NCI-H510A treated with DMSO at 0.1 percent for 48 hours (cell line): ENCODE measurements around the gene BCDIN3D.

ENCODE experiments used
- DNase-seq: peaks from one replicate; lab custom pipeline; 2025; lab: John Stamatoyannopoulos, UW

The BCDIN3D gene

DNA sequence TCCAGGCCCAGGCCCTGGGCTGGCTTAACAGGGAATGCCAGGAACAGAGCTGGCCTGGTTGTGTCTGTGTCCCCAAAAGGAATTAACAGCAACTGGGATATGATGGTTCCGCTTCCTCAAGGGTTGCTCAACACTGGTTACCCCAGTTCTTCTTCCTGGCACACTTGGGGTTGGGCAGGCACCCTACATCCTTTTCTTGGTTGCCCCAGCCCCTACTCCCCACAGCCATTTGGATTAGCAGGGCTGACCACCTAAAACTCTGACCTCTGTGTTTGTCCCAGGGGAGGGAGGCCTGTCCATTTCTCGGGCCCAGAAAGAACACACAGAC, 45.5 kb downstream of the BCDIN3D start:
- no peak for DNase-seq

DNA sequence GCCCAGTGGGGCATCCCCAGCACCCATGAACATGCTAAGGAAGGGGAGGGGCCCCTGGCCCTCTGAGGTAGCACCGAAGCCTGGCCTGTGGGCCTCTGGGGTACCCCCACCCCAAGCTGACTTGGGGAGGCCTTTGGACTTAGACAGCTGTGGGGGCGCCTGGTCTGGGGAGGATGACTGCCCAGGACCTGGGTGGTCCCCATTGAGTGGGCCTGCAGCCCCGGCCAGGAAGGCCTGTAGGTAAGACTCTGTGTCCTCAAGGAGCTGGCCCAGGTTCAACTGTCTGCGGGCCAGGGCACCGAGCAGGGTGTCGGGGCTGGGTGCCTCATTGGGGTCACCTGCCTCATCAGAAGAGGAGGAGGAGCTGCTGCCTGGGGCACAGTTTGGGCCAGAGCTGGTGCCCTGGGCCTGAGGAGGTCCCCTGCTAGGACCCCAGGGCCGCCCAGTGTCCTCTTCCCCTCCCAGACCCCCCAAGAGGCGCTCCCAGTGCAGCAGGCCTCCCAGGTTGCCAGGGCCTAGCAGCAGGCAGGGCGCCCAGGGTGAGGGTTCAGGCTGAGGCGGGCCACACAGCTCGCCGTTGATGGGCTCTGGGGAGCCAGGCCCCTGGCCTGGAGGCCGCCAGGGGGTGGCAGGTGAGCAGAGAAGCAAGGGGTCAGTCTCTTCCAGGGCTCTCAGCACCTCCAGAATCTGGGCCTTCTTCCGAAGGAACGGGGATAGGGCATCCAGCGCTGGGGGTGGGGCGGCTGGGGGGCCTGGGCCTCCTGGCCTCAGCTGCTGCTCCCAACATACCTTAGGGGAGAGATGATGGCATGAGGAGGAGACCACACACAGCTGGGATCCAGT, 46.1 kb downstream of the BCDIN3D start:
- DNase-seq = no peak

DNA sequence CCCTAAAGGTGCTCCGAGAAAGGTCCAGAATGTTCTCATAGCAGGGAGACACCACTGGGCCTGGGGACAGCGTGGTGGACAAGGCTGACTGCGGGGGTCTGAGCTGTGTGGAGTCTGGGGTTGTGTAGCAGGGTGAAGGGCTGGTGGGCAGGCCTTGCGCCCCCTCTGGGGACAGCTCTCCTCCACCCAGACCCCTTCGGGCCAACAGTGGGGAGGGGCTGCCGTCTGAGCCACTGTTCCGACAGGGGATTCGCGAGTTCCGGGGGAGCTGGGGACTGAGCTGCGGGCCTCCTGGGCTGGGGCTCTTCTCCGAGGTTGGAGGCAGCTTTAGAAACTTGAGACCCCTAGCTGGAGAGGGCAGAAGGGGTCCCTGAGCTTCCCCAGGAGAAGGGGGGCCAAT, 46.8 kb downstream of the BCDIN3D start:
- DNase-seq = no peak

DNA sequence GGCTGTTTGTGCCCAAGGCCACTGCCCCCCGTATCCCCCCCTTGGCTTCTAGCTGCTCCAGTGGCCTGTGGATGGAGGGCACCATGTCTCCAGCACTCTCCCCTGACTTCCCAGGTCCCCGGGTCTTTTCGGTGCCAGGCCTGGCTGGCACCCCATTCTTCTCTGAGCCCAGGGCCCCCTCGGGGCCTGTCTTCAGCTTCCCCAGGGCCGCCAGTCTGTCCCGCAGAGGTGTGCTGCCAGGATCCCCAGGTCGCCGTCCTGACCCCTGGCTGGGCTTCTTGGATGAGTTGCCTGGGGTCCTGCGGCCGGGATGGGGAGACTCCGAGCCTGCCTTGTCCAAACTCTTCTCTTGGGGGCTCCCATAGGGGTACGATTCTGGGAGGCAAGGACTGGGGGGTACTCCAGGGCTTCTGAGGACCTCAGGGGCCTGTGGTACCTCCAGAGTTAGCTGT, 47.2 kb downstream of the BCDIN3D start:
- DNase-seq = no peak

DNA sequence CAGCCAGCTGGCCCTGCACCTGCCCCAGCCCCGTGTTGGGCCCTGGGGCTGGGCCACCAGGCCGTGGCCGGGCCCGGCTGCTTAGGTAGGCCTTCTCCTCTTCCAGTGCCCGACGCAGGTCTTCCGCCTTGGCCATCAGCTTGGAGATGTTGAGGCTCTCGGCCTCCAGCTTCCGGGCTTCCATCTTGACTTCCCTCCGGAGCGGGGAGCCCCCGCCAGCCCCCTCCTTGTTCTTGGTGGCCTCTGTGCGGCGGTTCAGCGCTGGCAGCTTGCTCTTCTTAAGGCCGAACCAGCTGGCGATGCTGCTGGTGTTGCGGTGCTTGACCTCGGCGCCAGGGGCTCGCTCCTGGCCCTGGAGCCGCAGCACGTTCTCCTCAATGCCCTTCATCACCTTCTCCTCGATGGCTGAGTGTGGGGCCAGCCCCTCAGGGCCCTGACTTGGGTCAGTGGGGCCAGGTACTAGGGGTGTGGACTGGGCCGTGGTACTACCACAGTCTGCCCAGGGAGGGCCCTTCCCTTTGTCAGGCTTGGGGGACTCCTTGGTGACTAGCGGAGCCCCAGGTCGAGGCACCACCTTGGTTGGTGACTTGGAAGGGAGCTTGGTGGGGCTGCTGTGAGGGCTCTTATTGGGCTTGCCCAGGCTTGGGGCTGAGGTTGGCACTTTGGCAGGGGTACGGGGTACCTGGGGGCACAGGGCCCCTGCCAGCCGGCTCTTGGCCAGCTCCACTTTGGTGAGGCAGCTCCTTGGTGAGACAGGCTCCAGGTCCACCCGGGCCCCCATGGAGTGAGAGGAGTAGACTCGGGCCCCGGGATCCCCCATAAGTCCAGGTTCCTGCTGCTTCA, 47.9 kb downstream of the BCDIN3D start:
- no peak for DNase-seq

DNA sequence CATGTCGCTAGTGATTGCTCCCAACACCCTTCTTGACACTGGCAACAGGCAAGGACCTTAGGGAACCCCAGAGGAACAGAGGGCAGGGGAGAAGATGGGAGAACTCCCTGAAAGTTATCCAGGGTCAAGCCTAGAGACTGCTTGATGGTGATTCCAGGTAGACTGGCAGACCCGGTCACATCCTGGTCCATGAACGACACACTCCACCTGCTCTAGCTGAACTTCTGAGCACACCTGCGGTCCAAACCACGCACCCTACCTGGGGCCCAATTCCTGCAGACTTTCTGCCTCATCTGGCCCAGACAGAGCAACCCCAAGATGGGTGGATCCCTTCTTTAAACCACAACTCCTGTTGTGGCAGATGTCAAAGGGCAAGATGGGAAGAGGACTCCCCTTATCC, 48.9 kb downstream of the BCDIN3D start:
- DNase-seq = no peak

DNA sequence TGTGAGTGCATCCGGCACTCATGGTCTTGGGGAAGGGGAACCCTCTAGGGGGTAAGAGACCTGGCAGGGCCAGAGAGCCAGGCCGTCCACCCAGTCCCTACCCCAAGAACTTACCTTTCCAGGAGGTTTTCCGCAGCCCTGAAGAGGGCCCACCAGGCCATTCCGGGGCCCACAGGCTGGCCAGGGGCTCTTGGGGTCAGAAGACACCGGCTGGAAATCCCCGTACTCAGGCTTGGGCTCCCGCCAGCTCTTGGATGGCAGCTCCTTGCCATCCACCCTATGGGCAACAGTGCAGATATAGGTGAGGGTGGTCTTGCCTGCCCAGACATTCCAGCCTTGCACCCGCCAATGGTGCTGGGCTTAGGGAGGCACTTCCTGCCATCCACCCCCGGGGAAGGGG, 49.3 kb downstream of the BCDIN3D start:
- DNase-seq = no peak

DNA sequence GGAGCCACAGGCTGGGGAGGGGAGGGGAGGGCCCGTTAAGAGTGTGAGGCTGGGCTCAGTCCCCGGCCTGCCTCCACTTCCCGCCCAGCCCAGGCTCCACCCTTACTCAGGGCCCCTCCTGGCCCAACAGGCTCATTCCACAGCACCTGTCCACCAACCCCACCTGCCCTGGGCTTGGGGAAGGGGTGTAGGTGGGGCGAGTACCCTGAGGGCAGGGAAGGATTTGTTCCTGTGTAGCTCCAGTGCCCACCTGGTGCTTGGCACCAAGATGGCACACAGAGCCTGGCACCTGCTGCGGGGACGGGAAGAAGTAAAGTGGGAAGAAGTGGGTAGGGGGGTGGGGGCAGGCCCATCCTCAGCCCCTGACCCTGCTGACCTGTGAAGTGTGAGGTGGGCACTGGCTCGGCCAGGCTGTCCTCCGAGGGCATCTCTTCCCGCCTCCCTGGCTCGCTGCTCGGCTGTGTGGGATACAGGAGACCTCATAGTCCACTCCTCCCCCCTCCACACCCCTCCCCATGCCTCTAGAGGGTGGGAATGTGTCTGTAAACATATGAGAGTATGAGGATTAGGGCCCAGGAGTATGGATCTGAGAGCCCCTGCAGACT, 49.8 kb downstream of the BCDIN3D start:
- no peak for DNase-seq

DNA sequence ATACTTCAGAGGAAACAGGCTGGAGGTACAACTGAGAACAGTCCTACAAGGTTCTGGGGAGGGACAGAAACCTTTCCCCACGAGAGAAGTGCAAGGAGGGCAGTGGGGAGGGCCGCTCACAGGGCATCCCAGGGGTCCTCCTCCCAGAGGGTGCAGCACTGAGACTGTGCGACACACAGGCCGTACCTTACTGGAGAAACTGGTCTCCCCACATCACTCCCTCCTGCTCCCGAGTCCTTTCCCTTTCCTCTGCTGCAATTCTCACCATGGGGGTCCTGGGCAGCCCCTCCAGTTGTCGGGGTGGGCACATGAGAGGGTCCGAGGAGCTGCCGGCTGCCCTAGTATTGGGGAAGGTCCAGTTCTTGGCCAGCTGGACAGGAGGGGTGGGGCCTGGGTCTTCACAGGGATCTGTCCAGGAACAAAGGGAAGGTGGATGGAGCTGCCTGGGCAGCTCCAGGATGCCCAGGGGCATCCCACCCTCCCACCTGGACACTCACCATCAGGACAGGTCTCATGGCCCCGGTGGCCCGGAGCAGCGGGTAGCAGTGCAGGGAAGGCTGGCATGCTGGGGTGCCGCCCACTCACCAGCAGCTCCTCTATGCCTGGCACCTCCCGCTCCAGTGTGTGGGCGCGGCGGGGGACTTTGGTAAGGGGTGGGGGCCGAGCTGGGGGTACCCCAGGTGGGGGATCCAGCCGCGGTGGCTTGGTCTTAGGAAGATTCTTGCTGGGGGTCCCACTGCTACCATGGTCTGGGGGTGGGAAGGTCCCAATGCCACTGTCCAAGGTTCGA, 50.5 kb downstream of the BCDIN3D start:
- no peak for DNase-seq

DNA sequence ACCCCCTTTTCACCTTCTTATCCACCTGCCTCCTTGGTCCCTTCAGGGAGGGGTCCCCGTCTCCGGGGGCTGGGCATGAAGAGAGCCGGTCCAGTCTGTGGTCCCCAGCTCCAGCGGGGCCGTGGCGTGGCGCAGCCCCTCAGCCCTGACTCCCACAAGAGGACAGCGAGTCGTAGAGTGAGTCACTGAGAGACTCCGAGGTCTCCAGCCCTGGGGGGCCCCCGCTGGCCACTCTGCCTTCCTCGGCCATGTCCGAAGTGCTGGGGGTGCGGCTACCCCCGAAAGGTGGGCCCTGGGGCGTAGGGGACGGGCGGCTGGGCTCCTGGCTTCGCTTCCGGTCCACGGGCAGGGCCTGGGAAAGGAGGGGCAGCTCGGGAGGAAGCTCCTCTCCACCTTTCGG, 51.2 kb downstream of the BCDIN3D start:
- no peak for DNase-seq

DNA sequence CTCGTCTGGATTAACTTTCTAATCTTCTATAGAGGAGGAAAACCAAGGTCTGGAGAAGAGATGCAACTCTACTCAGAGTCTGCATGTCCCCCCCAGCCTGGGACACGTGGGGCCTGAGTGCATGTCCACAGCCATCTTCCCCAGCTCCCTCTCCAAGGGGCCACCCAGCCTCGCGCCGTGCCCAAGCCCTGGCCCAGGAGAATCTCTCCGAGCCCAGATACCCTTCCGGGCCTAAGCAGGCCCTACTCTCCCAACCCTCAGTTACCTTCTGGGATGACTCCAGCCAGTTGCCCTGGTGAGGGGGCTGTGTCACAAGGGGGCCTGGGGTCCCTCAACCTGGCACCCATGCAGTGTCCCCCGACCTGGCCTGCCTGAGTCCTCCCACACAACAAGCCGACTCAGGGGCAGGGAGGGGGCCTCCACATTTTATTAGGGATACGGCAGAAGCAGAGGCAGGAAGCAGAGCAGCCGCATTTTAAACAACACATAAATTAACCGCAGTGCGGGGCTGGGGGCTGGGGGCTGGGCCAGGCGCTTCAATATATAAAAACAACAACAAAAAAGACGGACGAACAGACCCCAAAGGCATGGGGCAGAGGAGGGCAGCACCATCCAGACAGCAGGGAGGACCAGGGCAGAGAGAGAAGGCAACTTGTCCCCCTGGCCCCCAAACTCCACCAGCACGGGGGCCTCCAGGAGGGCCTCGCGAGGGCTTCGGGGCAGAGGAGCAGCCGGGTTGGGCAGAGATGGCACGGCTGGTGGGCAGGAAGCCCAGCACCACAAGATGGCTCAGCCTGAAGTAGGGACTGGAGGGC, 52.0 kb downstream of the BCDIN3D start:
- DNase-seq = no peak

DNA sequence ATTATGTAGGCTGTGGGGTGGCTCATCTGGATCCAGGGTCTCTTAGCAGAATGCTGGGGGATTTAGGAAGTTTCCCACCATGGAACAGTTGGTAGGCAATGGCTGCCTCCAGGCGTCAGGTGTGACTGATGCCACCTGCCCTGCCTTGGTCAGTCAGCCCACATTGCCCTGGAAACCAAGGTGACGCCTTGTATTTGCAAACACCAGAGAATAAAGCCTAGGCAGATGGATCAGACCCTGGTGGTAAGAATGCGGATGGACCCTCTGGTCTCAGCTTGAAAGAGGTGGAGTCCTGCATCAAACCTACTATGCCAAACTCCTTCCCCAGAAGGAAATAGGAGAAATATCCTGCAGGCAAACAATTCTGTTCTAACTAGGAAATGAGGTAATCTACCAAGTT, 52.9 kb downstream of the BCDIN3D start:
- DNase-seq = no peak

DNA sequence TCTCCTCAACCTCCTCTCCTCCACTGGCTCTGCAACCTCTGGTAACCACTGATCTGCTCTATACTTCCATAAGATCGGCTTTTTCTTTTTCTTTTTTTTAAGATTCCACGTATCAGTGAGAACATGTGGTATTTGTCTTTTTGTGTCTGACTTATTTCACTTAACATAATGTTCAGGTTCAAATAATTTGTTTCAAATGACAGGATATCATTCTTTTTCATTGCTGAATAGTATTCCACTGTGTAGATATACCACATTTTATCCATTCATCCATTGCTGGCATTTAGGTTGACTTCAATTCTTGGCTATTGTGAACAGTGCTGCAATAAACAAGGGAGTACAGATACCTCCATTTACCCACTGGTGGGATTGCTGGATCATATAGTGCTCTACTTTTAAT, 55.2 kb downstream of the BCDIN3D start:
- DNase-seq = no peak
